ENCODE data around the gene LPO.

LPO gene

DNA sequence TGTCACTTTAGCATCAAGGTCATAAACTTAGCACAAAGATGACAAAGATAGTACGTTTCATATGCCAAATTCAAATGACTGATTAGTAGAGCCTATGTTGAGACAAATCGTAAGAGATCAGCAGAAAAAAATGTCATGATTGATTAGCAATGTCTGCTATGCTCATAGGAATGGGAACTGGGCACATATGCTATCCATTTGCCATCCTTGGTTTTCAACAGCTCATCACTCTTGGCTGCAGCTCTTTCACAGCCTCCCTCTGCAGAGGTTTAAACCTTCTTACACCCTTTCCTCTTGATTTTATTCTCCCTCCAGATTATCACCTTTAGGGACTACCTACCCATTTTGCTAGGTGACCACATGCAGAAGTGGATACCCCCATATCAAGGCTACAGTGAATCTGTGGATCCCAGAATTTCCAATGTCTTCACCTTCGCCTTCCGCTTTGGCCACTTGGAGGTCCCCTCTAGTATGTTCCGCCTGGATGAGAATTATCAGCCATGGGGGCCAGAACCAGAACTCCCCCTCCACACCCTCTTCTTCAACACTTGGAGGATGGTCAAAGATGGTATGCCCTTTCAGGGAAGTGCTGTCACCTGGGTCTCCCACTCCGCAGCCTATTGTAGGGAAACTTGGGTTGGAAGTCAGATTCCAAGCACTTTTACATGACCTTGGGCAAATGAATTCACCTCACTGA lies 26.2 kb downstream of the LPO start:
- no peak for DNase-seq

DNA sequence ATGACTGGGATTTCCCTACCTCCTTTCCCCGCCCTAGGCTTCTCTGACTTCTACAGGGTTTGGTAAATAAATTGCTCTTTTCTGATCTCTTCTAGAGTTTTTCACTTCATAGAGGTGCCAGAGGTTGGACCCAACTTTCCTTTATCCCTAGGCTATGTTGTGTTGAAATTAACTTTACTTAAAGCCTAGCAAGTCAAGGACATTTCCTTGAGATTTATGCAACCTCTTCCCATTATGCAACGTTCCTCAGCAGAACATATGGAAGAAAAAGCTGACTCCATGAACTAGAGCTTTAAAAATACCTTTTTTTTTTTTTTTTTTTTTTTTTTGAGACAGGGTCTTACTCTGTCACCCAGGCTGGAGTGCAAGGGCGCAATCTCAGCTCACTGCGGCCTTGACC lies 26.9 kb downstream of the LPO start:
- no peak for DNase-seq

DNA sequence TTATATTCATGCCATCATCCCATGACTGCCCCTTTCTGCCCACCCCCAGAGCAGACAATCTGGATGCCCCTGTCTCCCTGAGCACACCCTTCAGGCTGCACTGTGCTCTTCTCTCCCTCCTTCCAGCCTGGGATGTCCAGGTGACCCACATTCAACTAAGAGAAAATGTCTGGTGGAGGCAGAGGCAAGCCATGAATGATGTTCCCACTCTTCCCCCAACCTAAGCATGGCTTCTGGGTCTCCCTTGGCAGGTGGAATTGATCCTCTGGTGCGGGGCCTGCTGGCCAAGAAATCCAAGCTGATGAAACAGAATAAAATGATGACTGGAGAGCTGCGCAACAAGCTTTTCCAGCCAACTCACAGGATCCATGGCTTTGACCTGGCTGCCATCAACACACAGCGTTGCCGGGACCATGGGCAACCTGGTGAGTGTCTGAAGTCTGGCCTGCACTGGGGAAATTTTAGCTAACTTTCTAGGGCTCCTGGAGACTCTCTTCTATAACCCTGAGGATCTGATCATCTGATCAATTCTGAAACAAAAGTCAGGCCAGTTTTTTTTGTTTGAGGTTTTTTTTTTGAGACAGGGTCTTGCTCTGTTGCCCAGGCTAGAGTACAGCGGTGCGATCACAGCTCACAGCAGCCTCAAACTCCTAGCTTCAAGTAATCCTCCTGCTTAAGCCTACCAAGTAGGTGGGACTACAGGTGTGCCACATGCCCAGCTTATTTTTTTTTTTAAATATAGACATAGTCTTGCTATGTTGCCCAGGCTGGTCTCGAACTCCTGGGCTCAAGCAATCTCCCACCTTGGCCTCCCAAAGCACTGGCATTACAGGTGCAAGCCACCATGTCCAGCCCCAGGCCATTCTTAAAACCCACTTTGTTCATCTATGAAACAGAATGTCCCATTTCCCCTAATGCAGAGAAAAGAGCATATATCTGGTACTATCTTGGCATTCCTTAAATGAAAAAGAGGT lies 27.8 kb downstream of the LPO start:
- no peak for DNase-seq

DNA sequence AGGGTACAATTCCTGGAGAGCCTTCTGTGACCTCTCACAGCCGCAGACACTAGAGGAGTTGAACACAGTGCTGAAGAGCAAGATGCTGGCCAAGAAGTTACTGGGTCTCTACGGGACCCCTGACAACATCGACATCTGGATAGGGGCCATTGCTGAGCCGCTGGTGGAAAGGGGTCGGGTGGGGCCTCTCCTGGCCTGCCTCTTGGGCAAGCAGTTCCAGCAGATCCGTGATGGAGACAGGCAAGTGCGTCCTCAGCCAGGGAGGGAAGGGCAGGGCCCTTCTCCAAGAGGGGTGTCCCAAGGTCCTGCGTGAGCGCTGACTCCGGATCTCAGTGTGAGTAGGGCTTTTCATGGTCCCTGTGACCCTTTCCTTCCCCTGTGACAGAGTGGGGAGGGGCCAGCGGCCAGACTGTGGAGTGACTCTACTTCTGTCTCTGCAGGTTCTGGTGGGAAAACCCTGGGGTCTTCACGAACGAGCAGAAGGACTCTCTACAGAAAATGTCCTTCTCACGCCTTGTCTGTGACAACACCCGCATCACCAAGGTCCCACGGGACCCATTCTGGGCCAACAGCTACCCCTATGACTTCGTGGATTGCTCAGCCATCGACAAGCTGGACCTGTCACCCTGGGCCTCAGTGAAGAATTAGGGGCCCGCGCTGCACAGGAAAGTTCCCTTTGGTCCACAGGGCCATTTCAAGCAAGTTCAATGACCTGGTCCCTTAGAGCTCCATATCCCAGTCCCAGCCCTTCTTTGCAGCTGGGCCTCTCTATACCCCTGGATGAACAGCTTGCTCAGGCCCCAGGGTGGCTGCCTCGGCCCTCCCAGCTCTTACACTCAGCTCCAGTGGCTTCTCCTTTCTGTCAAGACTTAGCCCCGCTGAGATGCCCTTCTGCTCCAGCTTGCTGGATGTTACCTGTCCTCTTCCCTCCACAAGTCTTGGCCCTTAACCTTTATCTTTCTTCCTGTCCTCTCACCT lies 29.3 kb downstream of the LPO start:
- no peak for DNase-seq

DNA sequence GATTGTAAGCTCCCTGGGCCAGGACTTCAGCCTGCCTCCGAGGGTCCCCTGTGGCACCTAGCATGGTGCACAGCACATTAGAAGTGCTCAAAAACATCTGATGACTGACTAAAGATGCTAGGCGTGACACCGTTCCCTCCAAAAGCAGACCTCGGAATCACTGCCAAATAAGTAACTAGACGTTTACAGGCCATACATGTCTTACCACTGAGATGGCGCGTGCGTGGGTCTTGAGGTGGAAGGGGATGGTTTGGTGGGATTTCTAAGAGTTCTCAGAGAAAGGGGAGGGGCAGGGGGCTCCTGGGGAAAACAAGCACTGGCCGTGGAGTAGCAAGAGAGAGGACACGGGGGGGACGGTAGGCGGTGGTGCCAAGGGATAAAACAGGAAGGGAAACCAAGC lies 29.9 kb downstream of the LPO start:
- DNase-seq, result no peak

DNA sequence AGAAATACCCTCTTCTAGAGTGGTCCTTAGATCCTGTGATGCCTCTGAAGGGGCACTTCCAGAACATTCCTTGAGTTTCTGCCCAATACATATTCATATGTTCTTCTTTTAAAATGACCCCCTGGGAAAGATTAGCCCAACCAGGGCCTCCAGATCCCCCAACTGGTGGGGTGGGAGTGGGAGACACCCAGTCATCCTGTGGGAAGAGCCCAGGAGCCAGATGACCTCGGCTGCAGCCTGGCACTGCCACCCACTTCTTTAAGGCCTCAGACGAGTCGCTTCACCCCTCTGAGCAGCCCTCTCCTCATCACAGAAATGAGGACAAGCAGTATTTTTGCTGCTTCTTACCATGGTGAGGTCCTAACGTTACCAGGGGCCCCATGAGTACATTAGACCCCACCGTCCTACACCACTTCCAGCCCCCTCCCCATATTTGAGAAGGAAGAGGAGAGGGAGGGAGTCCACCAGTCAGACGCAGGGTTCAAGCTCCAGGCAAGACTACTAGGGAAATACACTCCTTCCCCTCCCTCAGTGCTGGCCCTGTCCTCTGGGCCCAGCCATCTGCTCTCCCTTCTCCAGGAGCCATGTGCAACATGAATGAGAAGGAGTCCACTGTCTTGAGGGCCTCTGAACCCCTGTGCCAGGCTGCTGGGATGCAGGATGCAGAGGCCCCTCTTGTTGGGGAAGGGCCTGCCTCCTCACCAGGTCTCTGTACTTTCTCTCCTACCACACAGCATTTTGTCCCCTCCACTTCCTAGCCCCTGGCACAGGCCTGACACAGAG lies 30.6 kb downstream of the LPO start:
- no peak for DNase-seq

DNA sequence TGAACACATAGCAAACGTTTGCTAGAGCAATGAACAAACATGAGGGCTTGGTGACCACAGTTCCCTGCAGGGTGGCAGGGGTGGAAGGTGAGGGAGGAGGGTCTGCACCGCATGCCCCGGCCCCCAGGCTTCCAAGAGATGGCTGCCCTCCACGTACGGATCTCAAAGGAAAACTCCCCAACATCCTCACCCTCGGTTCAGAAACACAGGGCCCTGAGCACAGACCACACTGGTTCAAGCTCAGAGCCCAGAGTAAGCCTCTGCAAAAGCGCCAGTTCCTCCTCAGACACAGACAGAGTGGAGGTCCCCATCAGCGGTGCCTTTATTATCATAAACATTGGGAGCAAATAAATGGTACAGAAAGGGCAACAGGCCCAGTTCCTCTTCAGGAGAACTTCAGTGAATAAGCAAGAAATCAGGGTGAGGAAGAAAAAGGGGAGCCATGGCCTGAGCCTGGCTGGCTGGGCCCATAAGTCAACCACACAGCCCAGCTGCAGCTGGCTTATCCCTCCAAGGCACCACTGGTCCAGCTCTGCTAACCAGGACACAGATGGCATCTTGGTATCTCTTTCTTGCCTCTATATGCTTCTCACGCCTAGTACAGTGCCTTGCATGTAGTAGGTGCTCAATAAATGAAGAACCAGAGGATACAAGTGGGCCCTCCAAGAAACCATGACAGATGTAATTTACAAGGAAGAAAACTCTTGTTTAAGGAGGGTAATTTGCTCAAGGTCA lies 31.3 kb downstream of the LPO start:
- DNase-seq, result no peak

DNA sequence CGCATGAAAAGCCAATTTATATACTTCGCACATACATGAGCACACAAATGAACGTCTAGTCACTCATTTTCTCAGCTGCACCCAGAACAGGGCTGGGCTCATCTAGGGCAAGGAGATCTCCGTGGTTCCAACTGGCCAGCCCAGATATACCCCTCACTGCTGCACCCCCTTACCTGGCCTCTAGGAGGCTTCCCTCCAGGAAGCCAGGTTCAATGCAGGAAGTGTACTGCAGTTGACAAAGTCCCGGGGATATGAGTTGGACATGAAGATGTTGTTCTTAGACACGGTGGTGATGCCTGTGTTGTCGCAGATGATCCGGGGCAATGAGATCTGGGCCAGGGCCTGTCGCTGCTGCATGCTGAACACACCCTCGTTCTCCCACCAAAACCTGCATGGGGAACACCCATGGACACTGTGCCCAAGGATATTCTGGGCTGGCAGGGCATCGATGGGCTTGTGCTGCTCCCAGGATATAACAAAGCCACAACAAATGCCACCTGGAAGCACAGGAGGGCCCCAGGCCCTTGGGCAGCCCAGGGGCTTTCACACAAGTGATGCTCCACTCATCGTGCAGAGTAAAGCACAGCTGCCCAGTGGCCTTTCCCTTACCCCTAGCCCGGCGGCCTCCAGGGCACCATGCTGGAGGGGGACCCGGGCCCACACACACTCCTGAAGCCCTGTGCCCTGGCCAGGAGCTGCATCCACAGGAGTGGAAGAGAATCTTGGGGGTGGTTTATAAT lies 32.3 kb downstream of the LPO start:
- DNase-seq, result no peak

DNA sequence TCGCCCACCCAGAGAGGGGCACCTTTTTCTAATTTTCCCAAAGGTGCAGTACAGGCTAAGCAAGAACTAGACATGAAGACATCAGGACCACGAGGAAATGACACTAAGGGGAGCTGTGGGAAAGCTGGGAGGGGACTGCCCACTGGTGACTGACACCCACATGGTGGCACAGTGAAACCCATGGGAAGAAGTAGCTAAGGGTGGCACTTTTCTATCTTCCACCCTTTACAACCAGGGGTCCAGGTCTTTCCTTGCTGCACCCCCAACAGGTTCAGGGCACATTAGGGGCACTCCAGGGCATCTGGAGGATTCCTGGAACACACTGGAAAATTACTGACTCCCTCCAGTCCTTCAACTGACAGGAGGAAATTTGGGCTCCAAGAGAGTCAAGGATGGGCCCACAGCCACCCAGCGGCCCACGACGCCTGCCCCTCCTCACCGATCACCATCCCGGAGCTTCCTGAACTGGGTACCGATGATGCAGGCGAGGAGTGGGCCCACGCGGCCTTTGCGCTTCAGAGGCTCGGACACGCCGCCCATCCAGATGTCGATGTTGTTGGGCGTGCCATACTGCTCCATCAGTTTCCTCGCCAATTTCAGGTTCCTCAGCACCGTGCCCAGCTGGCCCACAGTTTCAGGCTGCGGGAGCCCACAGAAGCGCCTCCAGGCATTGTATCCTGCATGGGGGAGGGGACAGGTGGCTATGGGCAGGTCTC lies 33.0 kb downstream of the LPO start:
- no peak for DNase-seq

DNA sequence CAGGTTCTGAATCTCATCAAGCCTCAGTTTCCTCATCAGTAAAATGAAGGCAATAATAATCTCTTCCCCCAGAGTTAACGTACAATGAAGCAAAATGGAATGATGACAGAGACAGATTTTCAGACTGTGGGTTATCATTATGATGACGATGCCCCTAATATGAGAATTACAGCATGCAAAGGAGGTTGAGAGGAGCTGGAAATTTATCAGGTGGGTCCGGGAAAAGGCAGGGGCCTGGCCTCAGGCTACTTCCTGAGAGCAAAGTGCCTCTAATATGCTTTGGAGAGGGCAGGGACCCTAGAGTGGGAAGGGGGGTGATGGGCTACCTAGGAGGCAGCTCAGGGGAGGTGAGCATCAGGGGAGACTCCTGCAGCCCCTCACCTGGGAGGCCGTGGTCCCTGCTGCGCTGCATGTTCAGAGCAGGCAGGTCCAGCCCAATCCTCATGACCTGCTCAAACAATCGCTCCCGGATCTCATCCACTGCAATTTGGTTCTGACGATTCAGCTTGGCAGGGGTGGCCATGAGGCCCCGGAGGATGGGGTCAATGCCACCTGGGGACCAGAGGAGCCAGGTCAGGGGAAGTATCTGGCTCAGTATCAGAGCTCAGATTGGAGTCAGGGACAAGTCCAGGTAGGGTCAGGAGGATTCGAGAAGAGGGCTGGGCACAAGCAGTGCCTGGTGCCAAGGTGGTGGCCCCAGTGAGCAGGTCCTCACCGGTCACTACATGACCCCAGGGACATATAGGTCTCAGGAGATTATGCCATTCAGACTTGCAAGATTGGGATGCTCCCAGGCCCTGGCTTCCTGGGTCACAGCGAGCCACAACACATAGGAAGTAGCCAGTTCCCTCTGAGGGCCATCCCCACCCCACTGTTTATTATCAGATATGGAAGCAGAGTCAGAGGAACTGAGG lies 34.2 kb downstream of the LPO start:
- DNase-seq, result no peak

DNA sequence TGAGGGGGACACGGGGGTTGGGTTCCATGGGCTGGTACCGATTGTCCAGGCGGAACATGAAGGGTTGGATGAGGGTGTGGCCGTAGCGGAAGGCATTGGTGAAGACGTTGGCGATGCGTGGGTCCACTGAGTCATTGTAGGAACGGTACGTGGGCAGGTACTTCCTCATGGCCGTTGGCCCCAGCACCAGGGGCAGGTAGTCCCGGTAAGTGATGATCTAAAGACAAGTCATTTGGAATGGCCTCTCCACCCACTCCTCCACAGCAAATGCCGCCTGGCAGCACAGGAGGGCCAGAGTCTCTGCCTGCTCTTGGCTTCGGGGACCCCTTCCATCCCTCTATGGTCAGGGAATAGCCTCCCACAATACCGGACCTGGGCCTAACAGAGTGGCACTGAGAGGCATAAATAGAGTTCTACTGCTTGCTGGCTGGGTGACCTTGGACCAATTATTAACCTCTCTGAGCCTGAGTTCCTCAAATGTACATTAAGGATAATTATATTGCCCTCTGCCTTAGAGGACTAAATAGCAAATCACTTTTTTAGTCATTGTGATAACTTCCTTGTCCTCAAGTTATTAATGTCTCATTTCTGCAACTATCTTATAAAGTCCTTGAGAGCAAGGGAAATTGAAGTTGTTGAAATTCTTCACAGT lies 35.2 kb downstream of the LPO start:
- no peak for DNase-seq

DNA sequence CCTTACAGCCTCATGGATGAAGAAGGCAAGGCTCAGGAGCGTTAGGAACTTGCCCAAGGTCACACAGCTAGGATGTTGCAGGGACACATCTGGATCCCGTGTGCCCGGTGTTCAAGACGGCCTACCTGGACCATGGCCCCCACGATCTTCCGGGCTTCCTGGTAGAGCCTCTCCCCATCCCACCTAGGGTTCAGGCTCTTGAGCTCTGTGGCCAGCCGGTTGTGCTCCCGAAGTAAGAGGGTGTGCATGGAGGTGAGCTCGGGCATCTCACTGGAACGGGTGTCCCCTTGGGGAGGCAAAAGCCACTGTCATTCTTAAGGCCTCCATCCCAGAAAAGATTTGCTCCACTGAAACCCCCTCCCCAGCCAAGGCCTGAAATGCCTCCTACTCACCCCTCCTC lies 37.0 kb downstream of the LPO start:
- DNase-seq, result no peak

DNA sequence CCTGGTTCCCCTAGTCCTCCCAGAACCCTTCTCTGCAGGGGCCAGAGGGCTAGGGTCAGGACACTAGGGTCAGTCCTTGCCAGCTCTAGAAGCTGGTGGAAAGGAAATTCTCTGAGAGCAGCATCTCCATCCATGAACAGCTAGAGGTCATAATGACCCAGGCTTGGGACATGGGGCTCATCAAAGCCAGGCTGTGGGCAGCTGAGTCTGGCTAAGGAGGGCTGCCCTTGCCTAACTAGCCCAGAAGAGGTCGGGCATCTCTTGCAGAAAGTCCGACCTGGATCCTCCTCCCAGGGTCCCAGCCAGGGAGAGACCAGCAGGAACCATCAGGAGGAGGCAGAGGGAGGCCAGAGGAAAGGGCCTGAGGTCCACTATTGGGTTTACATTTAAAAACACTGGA lies 38.0 kb downstream of the LPO start:
- no peak for DNase-seq

DNA sequence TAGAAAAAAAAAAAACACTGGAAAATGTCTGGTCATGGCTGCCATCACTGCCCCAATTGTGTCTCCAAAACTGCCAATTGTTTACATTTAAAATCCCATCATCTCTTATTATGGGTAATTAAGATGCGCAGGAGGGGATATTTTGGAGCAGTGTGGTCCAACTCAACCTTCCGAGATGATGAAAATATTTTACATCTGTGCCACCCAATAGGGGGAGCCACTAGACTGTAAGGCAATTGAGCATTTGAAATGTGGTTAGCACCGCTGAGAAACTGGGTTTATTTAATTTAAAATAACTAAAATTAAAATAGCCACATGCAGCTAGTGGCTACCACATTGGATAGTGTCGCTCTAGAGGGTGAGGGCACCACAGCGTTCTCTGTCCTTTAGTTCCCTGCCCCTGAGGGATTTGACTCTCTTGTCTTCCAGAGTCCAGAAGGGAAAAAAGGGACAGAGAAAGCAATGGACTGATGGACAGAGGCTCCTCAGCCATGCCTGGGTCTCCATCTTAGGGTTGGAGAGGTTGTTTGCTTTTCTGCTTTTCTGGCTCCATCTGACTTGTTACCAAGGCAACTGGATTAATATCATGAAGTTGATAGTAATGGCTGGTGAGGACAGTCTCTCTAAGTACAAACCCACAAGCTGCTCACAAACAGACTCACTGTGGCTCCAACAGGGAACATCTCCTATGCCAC lies 38.9 kb downstream of the LPO start:
- no peak for DNase-seq

DNA sequence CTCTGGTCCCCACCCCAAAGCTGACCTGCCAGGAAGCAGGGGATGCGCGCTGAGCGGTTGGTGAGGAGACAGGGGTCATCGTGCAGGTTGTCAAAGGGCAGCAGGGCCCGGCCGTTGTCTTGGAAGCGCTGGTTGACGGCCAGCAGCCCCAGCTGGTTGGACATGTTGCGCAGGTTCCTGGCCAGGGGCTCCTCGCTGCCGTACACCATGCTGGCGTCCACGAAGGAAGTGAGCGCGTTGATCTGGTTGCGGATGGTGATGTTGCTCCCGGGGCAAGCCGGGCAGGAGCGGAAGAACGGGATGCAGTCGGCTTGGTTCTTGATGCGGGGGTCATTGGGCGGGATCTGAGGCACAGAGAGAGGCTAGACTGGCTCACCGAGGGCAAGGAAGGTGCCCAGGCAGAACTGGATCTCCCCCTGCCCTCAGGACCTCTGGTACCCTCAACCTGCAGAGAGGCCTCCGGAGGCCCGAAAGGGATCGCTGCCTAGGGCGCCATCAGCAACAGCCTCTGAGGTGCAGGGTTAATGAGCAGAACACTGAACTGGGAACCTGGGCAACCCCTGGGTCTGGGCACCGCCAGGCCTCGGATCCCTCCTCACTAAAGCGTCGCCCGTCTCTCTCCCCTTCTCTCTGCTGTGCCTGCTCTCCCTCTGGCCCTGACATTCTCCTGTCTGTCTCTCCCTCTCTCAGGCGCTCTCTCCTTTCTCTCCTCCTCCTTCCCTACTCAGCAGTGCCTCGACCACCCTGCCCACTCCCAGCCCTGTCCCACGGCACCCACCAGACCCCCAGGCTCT lies 39.6 kb downstream of the LPO start:
- no peak for DNase-seq

DNA sequence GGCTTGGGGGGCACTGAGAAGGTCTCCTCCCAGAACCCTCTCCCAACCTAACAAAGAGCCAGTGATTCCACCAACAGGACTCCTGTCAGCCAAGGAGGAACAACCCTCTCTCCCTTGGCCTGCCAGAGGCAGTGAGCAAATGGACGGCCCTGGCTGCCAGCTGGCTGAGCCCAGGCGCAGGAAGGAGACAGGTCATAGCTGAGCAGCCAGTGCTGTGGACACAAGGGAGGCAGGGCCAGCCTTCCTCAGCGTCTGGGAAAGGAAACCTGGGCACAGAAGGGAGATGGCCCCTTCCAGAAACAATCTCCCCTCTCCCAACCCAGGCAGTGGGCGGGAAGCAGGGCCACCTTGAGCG lies 40.3 kb downstream of the LPO start:
- DNase-seq, result no peak

Data from NCI-H446 (cell line).